Heart right ventricle (tissue), 16 donors: ENCODE results near the gene LMTK2. TPM values are rescaled to one million over a fixed set of nuclear protein-coding genes. Genes with fewer than 3 reads are reported as not detected.

Experiments used
- ATAC-seq, 8 donors: fragments of 200-7000 bp; cut with Tn5 transposase; one replicate each; pipeline ENCODE4 v1.9.1; 2020; ENCODE audit warnings: mild to moderate bottlenecking in 8 of 8, moderate library complexity in 8 of 8, moderate number of reproducible peaks in 1 of 8
- DNase-seq, 2 donors: peaks; one replicate each; pipeline ENCODE4 v3.0.0-alpha.2; 2020
- H3K27ac ChIP-seq, 10 donors: fragments of 200-600 bp; sonication (generic) in 2 of 10; one replicate each; pipeline versions ENCODE4 v1.5.0 to v1.8.0; 2020 to 2022; ENCODE audit warnings: mild to moderate bottlenecking in 3 of 10
- H3K27me3 ChIP-seq, 7 donors: fragments of 200-600 bp; one replicate each; pipeline ENCODE4 v1.8.0; 2021 to 2022; ENCODE audit warnings: mild to moderate bottlenecking in 2 of 7
- H3K36me3 ChIP-seq, 9 donors: fragments of 200-600 bp; sonication (generic) in 1 of 9; one replicate each; pipeline versions ENCODE4 v1.5.0 to v1.8.0; 2020 to 2022; ENCODE audit warnings: mild to moderate bottlenecking in 2 of 9
- H3K4me1 ChIP-seq, 9 donors: fragments of 200-600 bp; sonication (generic) in 1 of 9; one replicate each; pipeline versions ENCODE4 v1.5.0 to v1.8.0; 2020 to 2022; ENCODE audit warnings: mild to moderate bottlenecking in 4 of 9
- H3K4me3 ChIP-seq, 10 donors: fragments of 200-600 bp; sonication (generic) in 2 of 10; one replicate each; pipeline versions ENCODE4 v1.5.0 to v1.8.0; 2020 to 2022; ENCODE audit warnings: mild to moderate bottlenecking in 7 of 10, moderate library complexity in 2 of 10
- H3K9me3 ChIP-seq, 11 donors: fragments of 200-600 bp in 10 of 11; sonication (generic) in 2 of 11; one replicate each; pipeline versions ENCODE4 v1.5.0 to v1.8.0; 2013 to 2022; ENCODE audit warnings: mild to moderate bottlenecking in 2 of 11, control low read depth in 1 of 11, moderate library complexity in 1 of 11
- WGBS, 2 donors: extraction: QIAGEN DNeasy Blood & Tissue Kit; methylation state at CpG; one replicate each; pipeline ENCODE4 v1.1.7; 2013; ENCODE audit warnings: inconsistent platforms in 1 of 2; 5-methylcytosine and 5-hydroxymethylcytosine counted together
- intact Hi-C, 10 donors: fragments of 100-400 bp; cut with DNase I; formaldehyde crosslinking; loops; one replicate each; pipeline versions ENCODE4 v1.11.1 to v1.14.2; 2022
- polyA plus RNA-seq, 2 donors: library from polyadenylated mRNA; stranded (reverse); fragments of 200-250 nt; gene quantifications; one replicate each; pipeline ENCODE4 v1.2.3, GENCODE V29; 2013
- total RNA-seq, 10 donors: library from RNA; stranded (reverse); fragmentation: NEBNext Ultra II Directional in 3 of 10; extraction: Animal tissue kit (Norgen Biotek cat#: 25700) in 3 of 10; gene quantifications; one replicate each; pipeline versions ENCODE4 v1.2.1 to v1.2.4, GENCODE V29; 2021 to 2023
- TF ChIP-seq, protein P1 (sequence below), 9 donors: fragments of 200-600 bp; sonication (generic) in 2 of 9; IDR thresholded peaks; one replicate each; pipeline versions ENCODE4 v1.5.0 to v1.8.0; 2021 to 2022; ENCODE audit warnings: antibody characterized with exemption in 9 of 9, mild to moderate bottlenecking in 5 of 9, moderate library complexity in 1 of 9
- donor health status: Arrhythmogenic right ventricular cardiomyopathy.
- donor health status: ischemic (EF 13 %, LVEDD 7.1; RV severe dilation, severe dysfunction).
- donor health status: healthy with polysubstance abuse.
- donor health status: DM: no; HTN: yes; CAD: no.
- donor health status: DM: no; HTN: no; CAD: no.
- donor health status: ischemic (EF 25% LVEDD 6.9; RV normal size, moderate dysfunction).
- donor health status: ischemic (EF 25% LVEDD 5.7; RV mildly dilated, moderate dysfunction).
- donor health status: healthy.
- donor health status: DM: yes; HTN: yes; CAD: no.
- donor health status: Ischemic cardiomyopathy.
- donor health status: ischemic (EF 35%, LVEDD 5.7; RV mildly dilated, moderate dysfunction).
- donor health status: nonischemic (EF 11% LVEDD 7.7; RV severe dilation, severe dysfunction).
- donor health status: DM: yes; HTN: yes; CAD: no.
- donor health status: PGD.
- donor health status: ischemic (EF 29% LVEDD 5.4; RV normal size, mild dysfunction).
- donor health status: nonischemic (EF 23%, LVEDD 6.1; RV moderate dilation, normal function).

The LMTK2 gene
- total and polyA plus RNA-seq, 12 donors: 2.9 to 50.2 (median 27.0) TPM

GRCh38 chr7:98186452-98187137 is 79.9 kb downstream of the LMTK2 start:
- intact Hi-C loops: no loop called here
- Histone ChIP-seq H3K27ac (peak overlapping the region in 3 of 10 donors; percentile 14 to 41 (median 33)), H3K9me3 (no peaks in the 10 kb centered on the region), H3K4me1 (peaks cover 0 to 15% (median 0%) of the 10 kb centered on the region in 9 donors), H3K27me3 (no peaks in the 10 kb centered on the region), H3K4me3 (no peak overlapping the region), H3K36me3 (peaks cover 0 to 74% (median 5%) of the 10 kb centered on the region in 9 donors)
- ATAC-seq: peak in 3 of 8 donors; percentile 42 to 67 (median 44)
- 70 to 87% methylated on average over 9 of the region's 9 CpGs for WGBS, 2 donors
- DNase-seq: no peak
- TF ChIP-seq, protein P1, sequence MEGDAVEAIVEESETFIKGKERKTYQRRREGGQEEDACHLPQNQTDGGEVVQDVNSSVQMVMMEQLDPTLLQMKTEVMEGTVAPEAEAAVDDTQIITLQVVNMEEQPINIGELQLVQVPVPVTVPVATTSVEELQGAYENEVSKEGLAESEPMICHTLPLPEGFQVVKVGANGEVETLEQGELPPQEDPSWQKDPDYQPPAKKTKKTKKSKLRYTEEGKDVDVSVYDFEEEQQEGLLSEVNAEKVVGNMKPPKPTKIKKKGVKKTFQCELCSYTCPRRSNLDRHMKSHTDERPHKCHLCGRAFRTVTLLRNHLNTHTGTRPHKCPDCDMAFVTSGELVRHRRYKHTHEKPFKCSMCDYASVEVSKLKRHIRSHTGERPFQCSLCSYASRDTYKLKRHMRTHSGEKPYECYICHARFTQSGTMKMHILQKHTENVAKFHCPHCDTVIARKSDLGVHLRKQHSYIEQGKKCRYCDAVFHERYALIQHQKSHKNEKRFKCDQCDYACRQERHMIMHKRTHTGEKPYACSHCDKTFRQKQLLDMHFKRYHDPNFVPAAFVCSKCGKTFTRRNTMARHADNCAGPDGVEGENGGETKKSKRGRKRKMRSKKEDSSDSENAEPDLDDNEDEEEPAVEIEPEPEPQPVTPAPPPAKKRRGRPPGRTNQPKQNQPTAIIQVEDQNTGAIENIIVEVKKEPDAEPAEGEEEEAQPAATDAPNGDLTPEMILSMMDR (IDR thresholded peaks at IDR 0.05): no peak

DNA sequence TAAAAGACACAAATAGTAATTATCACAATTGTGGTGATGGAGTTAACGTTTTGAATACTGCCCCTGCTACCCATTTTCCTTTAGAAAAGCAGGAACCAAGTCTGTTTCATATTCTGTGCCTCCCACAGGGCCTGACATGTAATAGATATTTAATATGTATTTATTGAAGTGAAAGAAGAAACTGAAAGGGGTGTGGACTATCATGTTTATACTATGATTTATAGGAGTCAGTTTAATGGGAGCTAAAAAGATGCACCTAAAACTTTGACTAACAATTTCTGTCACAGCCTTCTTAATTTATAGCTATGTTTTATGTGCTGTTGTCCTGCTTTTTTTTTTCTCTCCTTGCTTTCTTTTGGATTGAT is 80.5 kb downstream of the LMTK2 start:
- Histone ChIP-seq H3K4me1 (peaks cover 0 to 15% (median 0%) of the 10 kb centered on the region in 9 donors), H3K4me3 (no peak overlapping the region), H3K36me3 (peaks cover 0 to 75% (median 9%) of the 10 kb centered on the region in 9 donors), H3K27ac (peak overlapping the region in 2 of 10 donors; percentile 14 to 33), H3K9me3 (no peaks in the 10 kb centered on the region), H3K27me3 (no peaks in the 10 kb centered on the region)
- intact Hi-C loops: no loop called here
- TF ChIP-seq, protein P1 (IDR thresholded peaks at IDR 0.05): no peak
- DNase-seq (no peak), ATAC-seq (no peak)
- WGBS, 2 donors: 64 to 73% methylated on average over 1 of the region's 1 CpG

GRCh38 chr7:98189559-98189958 is 82.9 kb downstream of the LMTK2 start:
- no peaks in the 10 kb centered on the region for H3K27me3 ChIP-seq
- WGBS, 2 donors: 89 to 93% methylated on average over 11 of the region's 11 CpGs
- TF ChIP-seq, protein P1 (IDR thresholded peaks at IDR 0.05): no peak
- H3K36me3 ChIP-seq: peaks cover 0 to 98% (median 32%) of the 10 kb centered on the region in 9 donors
- H3K4me1 ChIP-seq: peaks cover 0 to 15% (median 0%) of the 10 kb centered on the region in 9 donors
- intact Hi-C loops: no loop called here
- H3K27ac ChIP-seq: no peak overlapping the region
- no peak overlapping the region for H3K4me3 ChIP-seq
- DNase-seq (no peak), ATAC-seq (peak in 1 of 8 donors; percentile 47)
- no peaks in the 10 kb centered on the region for H3K9me3 ChIP-seq

DNA sequence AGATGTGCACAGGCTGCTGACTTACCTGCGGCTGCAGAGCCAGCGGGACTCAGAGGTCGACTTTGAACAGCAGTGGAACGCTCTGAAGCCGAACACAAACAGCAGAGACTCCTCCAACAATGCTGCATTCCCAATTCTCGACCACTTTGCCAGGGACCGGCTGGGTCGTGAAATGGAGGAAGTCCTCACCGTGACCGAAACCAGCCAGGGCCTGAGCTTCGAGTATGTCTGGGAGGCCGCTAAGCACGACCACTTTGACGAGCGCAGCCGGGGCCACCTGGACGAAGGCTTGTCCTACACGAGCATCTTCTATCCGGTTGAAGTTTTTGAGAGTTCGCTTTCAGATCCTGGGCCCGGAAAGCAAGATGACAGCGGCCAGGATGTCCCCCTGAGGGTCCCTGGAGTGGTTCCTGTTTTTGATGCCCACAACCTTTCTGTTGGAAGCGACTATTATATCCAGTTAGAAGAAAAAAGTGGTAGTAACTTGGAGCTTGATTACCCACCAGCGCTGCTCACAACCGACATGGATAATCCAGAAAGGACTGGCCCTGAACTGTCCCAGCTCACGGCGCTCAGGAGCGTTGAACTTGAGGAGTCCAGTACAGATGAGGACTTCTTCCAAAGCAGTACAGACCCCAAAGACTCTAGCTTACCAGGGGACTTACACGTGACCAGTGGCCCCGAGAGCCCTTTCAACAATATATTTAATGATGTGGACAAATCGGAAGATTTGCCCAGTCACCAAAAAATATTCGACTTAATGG is 85.2 kb downstream of the LMTK2 start:
- intact Hi-C loops: no loop called here
- H3K27me3 ChIP-seq: no peaks in the 10 kb centered on the region
- TF ChIP-seq, protein P1 (IDR thresholded peaks at IDR 0.05): no peak
- peaks cover 0 to 5% (median 0%) of the 10 kb centered on the region in 9 donors for H3K4me1 ChIP-seq
- no peaks in the 10 kb centered on the region for H3K9me3 ChIP-seq
- H3K36me3 ChIP-seq: peaks cover 0 to 99% (median 33%) of the 10 kb centered on the region in 9 donors
- DNase-seq (no peak), ATAC-seq (no peak)
- 97 to 98% methylated on average over 32 of the region's 32 CpGs for WGBS, 2 donors
- no peak overlapping the region for H3K4me3 ChIP-seq
- no peak overlapping the region for H3K27ac ChIP-seq
